Vagina (tissue), 2 donors: Measurements from ENCODE around the gene TEX9.

Source experiments
- CTCF ChIP-seq, 3 experiments: fragments of 450-650 bp in 2 of 3; fragments of 200-600 bp in 1 of 3; sonication (generic) in 1 of 3; IDR thresholded peaks; one replicate each; pipeline ENCODE4 v1.5.1; 2017 to 2019; ENCODE audit warnings: antibody characterized with exemption in 3 of 3, mild to moderate bottlenecking in 2 of 3, moderate library complexity in 2 of 3
- POLR2A ChIP-seq, 2 donors: fragments of 450-650 bp; IDR thresholded peaks; one replicate each; pipeline ENCODE4 v1.6.1; 2017; ENCODE audit warnings: antibody characterized with exemption in 2 of 2, mild to moderate bottlenecking in 2 of 2, moderate library complexity in 2 of 2

GRCh38 chr15:56385908-56386307, 20.7 kb downstream of the TEX9 start:
- TF ChIP-seq POLR2A (IDR thresholded peaks at IDR 0.05) = no peak
- no peak for TF ChIP-seq CTCF (IDR thresholded peaks at IDR 0.05)
